Measurements from ENCODE around the gene IQGAP3. TPM values are rescaled to one million over a fixed set of nuclear protein-coding genes. Genes with fewer than 3 reads are reported as not detected.

The IQGAP3 gene
- total RNA-seq, 1 experiment from 2014 or later: 61.7 TPM

GRCh38 chr1:156540955-156541354 lies 31.4 kb downstream of the IQGAP3 start:
- no peak for DNase-seq (ENCODE audit: low spot score)

- DNase-seq (ENCODE audit: low spot score): no peak
These were observed 32.5 kb downstream of the IQGAP3 start for GRCh38 chr1:156539818-156540355.

GRCh38 chr1:156538711-156539440 lies 33.5 kb downstream of the IQGAP3 start:
- no peak for DNase-seq (ENCODE audit: low spot score)

GRCh38 chr1:156537027-156537426 lies 35.3 kb downstream of the IQGAP3 start:
- no peak for DNase-seq (ENCODE audit: low spot score)

GRCh38 chr1:156534424-156535060 lies 37.8 kb downstream of the IQGAP3 start:
- no peak for DNase-seq (ENCODE audit: low spot score)

GRCh38 chr1:156533568-156534220 lies 38.7 kb downstream of the IQGAP3 start:
- DNase-seq (ENCODE audit: low spot score): no peak

- DNase-seq (ENCODE audit: low spot score): no peak
These were observed 40.0 kb downstream of the IQGAP3 start for GRCh38 chr1:156532374-156532773.

GRCh38 chr1:156530006-156530405 lies 42.4 kb downstream of the IQGAP3 start:
- DNase-seq (ENCODE audit: low spot score): no peak

- DNase-seq (ENCODE audit: low spot score): no peak
These were observed 43.4 kb downstream of the IQGAP3 start for GRCh38 chr1:156528875-156529425.

- DNase-seq (ENCODE audit: low spot score): no peak
These were observed 44.1 kb downstream of the IQGAP3 start for GRCh38 chr1:156528231-156528630.

- no peak for DNase-seq (ENCODE audit: low spot score)
These were observed 44.8 kb downstream of the IQGAP3 start for GRCh38 chr1:156527584-156527983.

- DNase-seq (ENCODE audit: low spot score): no peak
These were observed 46.4 kb downstream of the IQGAP3 start for GRCh38 chr1:156525856-156526489.

GRCh38 chr1:156525071-156525501 lies 47.3 kb downstream of the IQGAP3 start:
- no peak for DNase-seq (ENCODE audit: low spot score)

- DNase-seq (ENCODE audit: low spot score): no peak
These were observed 47.9 kb downstream of the IQGAP3 start for GRCh38 chr1:156524481-156524869.

- no peak for DNase-seq (ENCODE audit: low spot score)
These were observed 48.4 kb downstream of the IQGAP3 start for GRCh38 chr1:156523801-156524480.

- no peak for DNase-seq (ENCODE audit: low spot score)
These were observed 49.9 kb downstream of the IQGAP3 start for GRCh38 chr1:156522443-156522970.

- DNase-seq (ENCODE audit: low spot score): no peak
These were observed 54.6 kb downstream of the IQGAP3 start for GRCh38 chr1:156517748-156518147.

- DNase-seq (ENCODE audit: low spot score): no peak
These were observed 55.5 kb downstream of the IQGAP3 start for GRCh38 chr1:156516821-156517220.

- DNase-seq (ENCODE audit: low spot score): no peak
These were observed 56.4 kb downstream of the IQGAP3 start for GRCh38 chr1:156515956-156516355.

GRCh38 chr1:156513185-156513584 lies 59.2 kb downstream of the IQGAP3 start:
- DNase-seq (ENCODE audit: low spot score): no peak

GRCh38 chr1:156511644-156512043 lies 60.7 kb downstream of the IQGAP3 start:
- DNase-seq (ENCODE audit: low spot score): no peak

Data from HT-29 (cell line).